Esophagus muscularis mucosa (tissue), 4 donors: ENCODE results near the gene EEF1AKMT3. TPM values are rescaled to one million over a fixed set of nuclear protein-coding genes. Genes with fewer than 3 reads are reported as not detected.

Source experiments
- DNase-seq: peaks from one replicate; pipeline ENCODE4 v3.0.0-alpha.2; 2017; ENCODE audit errors: extremely low spot score
- H3K27ac ChIP-seq, 4 donors: fragments of 200-600 bp; sonication (generic); replicated peaks in 1 of 4; 1 replicate in 3 of 4; 2 replicates in 1 of 4; pipeline ENCODE4 v1.5.1; 2016 to 2019; ENCODE audit warnings: mild to moderate bottlenecking in 1 of 4
- H3K27me3 ChIP-seq, 4 donors: fragments of 200-600 bp; sonication (generic); one replicate each; pipeline versions ENCODE4 v1.5.1 to v1.6.0; 2016 to 2019
- H3K36me3 ChIP-seq, 4 donors: fragments of 200-600 bp; sonication (generic); one replicate each; pipeline ENCODE4 v1.5.1; 2016 to 2019
- H3K4me1 ChIP-seq, 4 donors: fragments of 200-600 bp; sonication (generic); one replicate each; pipeline ENCODE4 v1.5.1; 2016 to 2019
- H3K4me3 ChIP-seq, 4 donors: fragments of 200-600 bp; sonication (generic); 1 replicate in 2 of 4; 2 replicates in 2 of 4; pipeline ENCODE4 v1.5.1; 2016 to 2019; ENCODE audit warnings: mild to moderate bottlenecking in 4 of 4, moderate library complexity in 1 of 4
- H3K9me3 ChIP-seq, 4 donors: fragments of 200-600 bp; sonication (generic); 1 replicate in 3 of 4; 2 replicates in 1 of 4; pipeline ENCODE4 v1.5.1; 2016 to 2019
- EP300 ChIP-seq: sonication (generic); formaldehyde crosslinking; IDR thresholded peaks from one replicate; pipeline ENCODE4 v1.6.1; 2017; ENCODE audit warnings: antibody characterized with exemption
- POLR2A ChIP-seq: fragments of 450-650 bp; IDR thresholded peaks from one replicate; pipeline ENCODE4 v1.6.1; 2017; ENCODE audit warnings: antibody characterized with exemption, moderate library complexity, mild to moderate bottlenecking, low read depth
- POLR2AphosphoS5 ChIP-seq, 2 donors: sonication (generic); formaldehyde crosslinking; IDR thresholded peaks; one replicate each; pipeline ENCODE4 v1.6.1; 2017; ENCODE audit warnings: antibody characterized with exemption in 2 of 2
- WGBS: methylation state at CpG from one replicate; pipeline ENCODE4 v1.1.5; 2018; 5-methylcytosine and 5-hydroxymethylcytosine counted together
- intact Hi-C: fragments of 100-400 bp; cut with DNase I; formaldehyde crosslinking; loops from one replicate; pipeline ENCODE4 v1.15.1; 2023
- total RNA-seq, 4 donors: library from RNA; depleted of rRNA; stranded (reverse); fragments of >200 nt; gene quantifications; one replicate each; pipeline versions ENCODE4 v1.1.0 to v1.2.1, GENCODE V29; 2016
- TF ChIP-seq, protein P1 (sequence below), 3 experiments: fragments of 200-600 bp in 2 of 3; fragments of 450-650 bp in 1 of 3; sonication (generic) in 2 of 3; IDR thresholded peaks; one replicate each; pipeline ENCODE4 v1.5.1; 2017 to 2019; ENCODE audit warnings: antibody characterized with exemption in 3 of 3, mild to moderate bottlenecking in 2 of 3, moderate library complexity in 1 of 3

The EEF1AKMT3 gene
- total RNA-seq, result 10 to 100 TPM in 2 of 4 donors, 1 to 10 TPM in 2; 6.6 to 13.2 (median 10.0) TPM

GRCh38 chr12:57772429-57773322 lies at the start of gene EEF1AKMT3:
TSS of gene EEF1AKMT3 (plus strand) at chr12:57772614. CDS start at chr12:57772725, 111 bp downstream.
- WGBS, result 6% methylated on average over 36 of the region's 67 CpGs
- intact Hi-C loops, result no loop called here
- Histone ChIP-seq H3K9me3 (no peaks in the 10 kb centered on the region), H3K27me3 (no peaks in the 10 kb centered on the region), H3K4me3 (peak within 1 kb of the TSS; percentile 70 to 82 (median 76)), H3K36me3 (peaks cover 0 to 43% (median 23%) of the 10 kb centered on the region in 4 donors), H3K4me1 (peaks cover 13 to 29% (median 22%) of the 10 kb centered on the region in 4 donors), H3K27ac (peak within 1 kb of the TSS; percentile 90 to 95 (median 94))
- TF ChIP-seq EP300, result no peak
- TF ChIP-seq, protein P1, sequence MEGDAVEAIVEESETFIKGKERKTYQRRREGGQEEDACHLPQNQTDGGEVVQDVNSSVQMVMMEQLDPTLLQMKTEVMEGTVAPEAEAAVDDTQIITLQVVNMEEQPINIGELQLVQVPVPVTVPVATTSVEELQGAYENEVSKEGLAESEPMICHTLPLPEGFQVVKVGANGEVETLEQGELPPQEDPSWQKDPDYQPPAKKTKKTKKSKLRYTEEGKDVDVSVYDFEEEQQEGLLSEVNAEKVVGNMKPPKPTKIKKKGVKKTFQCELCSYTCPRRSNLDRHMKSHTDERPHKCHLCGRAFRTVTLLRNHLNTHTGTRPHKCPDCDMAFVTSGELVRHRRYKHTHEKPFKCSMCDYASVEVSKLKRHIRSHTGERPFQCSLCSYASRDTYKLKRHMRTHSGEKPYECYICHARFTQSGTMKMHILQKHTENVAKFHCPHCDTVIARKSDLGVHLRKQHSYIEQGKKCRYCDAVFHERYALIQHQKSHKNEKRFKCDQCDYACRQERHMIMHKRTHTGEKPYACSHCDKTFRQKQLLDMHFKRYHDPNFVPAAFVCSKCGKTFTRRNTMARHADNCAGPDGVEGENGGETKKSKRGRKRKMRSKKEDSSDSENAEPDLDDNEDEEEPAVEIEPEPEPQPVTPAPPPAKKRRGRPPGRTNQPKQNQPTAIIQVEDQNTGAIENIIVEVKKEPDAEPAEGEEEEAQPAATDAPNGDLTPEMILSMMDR (IDR thresholded peaks at IDR 0.05), result no peak
- no peak for TF ChIP-seq POLR2AphosphoS5 (IDR thresholded peaks at IDR 0.05)
- TF ChIP-seq POLR2A, result no peak
- DNase-seq, result no peak

DNA sequence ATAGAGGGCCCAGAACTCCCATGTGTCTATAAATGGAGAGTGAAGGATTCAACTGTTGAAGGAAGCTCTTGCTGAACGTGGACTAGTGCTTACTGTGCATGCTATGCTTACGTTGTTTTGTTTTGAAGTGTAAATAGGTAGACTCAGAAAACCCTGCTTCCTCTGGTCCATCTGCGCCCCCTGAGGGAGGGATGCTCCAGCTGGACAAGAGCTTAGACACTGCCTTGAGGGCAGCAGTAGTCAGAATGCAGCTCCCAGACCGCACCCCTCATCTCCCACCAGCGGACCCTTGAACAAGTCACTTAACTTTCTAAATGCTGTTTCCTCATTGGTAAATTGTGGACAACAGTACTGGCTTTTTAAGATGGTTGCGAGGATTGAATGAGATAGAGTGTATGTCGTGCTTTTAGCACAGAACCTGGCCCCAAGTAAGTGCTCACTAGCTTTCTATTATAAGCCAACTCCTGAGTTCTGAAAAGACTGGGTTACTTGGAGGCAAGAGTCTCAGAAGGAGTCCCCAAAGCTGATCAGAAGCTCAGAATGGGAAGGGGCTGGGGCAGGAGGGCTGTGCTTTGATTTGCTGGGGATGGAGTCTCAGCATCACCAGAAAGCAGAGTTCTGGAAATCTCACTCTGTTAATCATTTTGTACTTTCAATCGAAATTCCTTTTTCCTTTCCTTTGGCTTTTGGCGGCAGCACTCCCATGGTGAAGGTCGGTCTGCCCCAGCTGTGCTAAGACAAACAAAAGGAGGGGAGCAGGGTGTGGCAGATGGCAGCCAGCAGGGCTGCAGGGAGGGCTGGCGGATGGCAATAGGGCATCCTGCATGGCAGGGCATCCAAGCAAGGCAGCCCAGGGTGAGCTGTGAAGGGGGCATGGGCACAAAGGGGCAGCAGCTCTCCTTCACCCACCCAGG lies 49.4 kb upstream of the EEF1AKMT3 start:
- Histone ChIP-seq H3K36me3 (peaks cover 30 to 42% (median 41%) of the 10 kb centered on the region in 4 donors), H3K27me3 (peaks cover 6 to 37% (median 13%) of the 10 kb centered on the region in 4 donors), H3K27ac (no peak overlapping the region), H3K4me3 (no peak overlapping the region), H3K4me1 (peaks cover 14 to 25% (median 21%) of the 10 kb centered on the region in 4 donors), H3K9me3 (no peaks in the 10 kb centered on the region)
- TF ChIP-seq, protein P1 (IDR thresholded peaks at IDR 0.05), result no peak
- TF ChIP-seq POLR2AphosphoS5 (IDR thresholded peaks at IDR 0.05) (no peak), POLR2A (no peak), EP300 (no peak)
- 61% methylated on average over 11 of the region's 11 CpGs for WGBS
- DNase-seq, result peak; percentile 77
- intact Hi-C loops, result no loop called here

DNA sequence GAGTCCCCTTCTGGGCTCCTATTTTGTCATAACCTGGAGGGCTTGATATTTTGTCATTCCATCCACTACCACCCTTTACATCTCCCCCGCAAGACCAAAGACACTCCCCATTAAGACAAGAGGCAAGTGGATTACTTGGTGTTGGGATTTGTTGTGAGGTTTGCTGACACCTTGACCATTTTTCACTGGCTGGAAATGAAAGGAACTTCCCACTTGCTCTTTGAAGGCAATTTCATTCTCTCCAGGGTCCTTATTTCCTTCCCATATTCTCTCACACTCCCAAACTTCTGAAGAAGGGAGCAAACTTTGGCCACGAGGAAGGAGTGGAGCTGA lies 48.8 kb upstream of the EEF1AKMT3 start:
- H3K36me3 ChIP-seq, result peaks cover 24 to 35% (median 35%) of the 10 kb centered on the region in 4 donors
- peak; percentile 84 for DNase-seq
- WGBS, result 66% methylated on average over 2 of the region's 2 CpGs
- TF ChIP-seq, protein P1 (IDR thresholded peaks at IDR 0.05), result no peak
- no peak for TF ChIP-seq EP300
- TF ChIP-seq POLR2A, result no peak
- no peak overlapping the region for H3K27ac ChIP-seq
- no peaks in the 10 kb centered on the region for H3K9me3 ChIP-seq
- H3K4me3 ChIP-seq, result no peak overlapping the region
- H3K27me3 ChIP-seq, result peaks cover 6 to 43% (median 13%) of the 10 kb centered on the region in 4 donors
- intact Hi-C loops, result no loop called here
- H3K4me1 ChIP-seq, result peaks cover 14 to 25% (median 21%) of the 10 kb centered on the region in 4 donors

DNA sequence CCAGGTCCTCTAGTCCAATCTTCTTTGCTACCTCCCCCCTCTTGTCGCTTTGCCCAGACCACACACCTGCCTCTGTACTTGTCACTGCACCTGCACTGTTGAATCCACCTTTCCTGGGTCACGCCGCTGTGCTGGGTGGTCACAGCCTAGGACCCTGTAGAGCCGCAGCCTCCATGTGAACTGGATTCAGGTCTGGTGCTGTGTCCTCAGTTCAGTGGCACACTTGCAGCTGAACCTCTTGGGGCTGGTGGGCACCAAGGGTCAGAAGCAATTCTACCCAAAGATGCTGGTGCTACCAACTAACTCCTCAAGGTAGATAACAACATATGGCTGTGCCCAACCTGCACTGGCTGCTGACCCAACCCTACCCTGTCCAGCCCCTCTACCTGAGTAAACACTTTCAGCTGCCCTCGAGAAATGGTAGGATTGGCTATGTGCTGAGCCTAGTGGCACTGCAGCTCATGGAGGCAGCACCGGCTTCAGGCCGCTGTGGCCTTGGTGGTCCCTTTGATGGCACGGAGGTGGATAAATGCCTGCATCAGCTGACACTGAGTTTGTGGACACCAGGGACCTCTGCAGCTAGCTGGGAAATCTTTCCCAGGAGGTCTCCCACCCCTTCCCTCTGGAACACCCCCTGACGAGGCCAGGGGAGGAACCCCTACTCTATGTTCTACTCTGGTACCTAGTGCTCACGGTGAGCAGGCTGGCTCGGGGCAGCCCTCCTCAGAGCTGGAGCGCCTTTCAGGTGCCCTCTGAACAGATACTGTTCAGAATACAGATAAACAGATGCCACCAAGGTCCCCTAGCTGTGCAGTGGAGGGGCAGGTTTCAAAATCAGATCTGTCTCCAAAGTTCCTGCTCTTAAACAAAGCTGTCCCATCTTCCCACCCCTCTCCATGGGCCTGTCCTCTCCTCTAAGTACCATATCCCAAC lies 48.1 kb upstream of the EEF1AKMT3 start:
- Histone ChIP-seq H3K4me3 (no peak overlapping the region), H3K36me3 (peaks cover 19 to 29% (median 28%) of the 10 kb centered on the region in 4 donors), H3K4me1 (peaks cover 14 to 25% (median 21%) of the 10 kb centered on the region in 4 donors), H3K9me3 (no peaks in the 10 kb centered on the region), H3K27ac (no peak overlapping the region), H3K27me3 (peaks cover 6 to 45% (median 13%) of the 10 kb centered on the region in 4 donors)
- intact Hi-C loops, result no loop called here
- TF ChIP-seq, protein P1 (IDR thresholded peaks at IDR 0.05), result no peak
- TF ChIP-seq POLR2AphosphoS5 (IDR thresholded peaks at IDR 0.05) (peak in 1 of 2 donors; percentile 7), POLR2A (no peak)
- 91% methylated on average over 12 of the region's 12 CpGs for WGBS
- DNase-seq, result peak; percentile 89
